GM12872 (cell line): ENCODE results near the gene FAM47E.

Experiments used
- CTCF ChIP-seq: IDR thresholded peaks from 3 replicates; pipeline ENCODE4 v1.5.1; 2011; ENCODE audit warnings: low read depth, mild to moderate bottlenecking, low read length, moderate library complexity; ENCODE audit not compliant: insufficient read depth

FAM47E gene

DNA sequence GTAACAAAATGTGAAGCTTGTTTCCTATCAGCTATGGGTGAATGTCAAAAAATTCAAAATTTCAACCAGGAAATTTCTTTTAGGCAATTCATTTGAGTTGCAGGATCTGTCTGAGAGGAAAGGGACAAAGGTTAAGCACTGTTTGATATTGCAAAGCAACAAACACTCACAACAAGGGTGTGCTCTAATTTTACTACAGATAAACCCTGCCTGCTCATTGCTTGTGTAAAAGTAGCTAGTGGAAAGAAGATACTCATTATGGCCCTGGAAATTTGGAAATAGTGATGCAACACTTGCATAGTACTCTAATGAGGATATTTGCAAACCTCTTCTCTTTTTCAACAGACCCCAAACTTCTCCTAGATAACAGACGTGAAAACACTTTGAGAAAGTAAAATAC is 27.1 kb downstream of the FAM47E start:
- TF ChIP-seq CTCF, result no peak

GRCh38 chr4:76279462-76279861 is 27.9 kb downstream of the FAM47E start:
- TF ChIP-seq CTCF, result no peak

- TF ChIP-seq CTCF, result no peak
These were observed 29.2 kb downstream of the FAM47E start for GRCh38 chr4:76280488-76281441.

- no peak for TF ChIP-seq CTCF
These were observed 31.6 kb downstream of the FAM47E start for GRCh38 chr4:76282941-76283689.

- no peak for TF ChIP-seq CTCF
These were observed 32.4 kb downstream of the FAM47E start for GRCh38 chr4:76283900-76284299.

GRCh38 chr4:76292730-76293129 is 41.2 kb downstream of the FAM47E start:
- TF ChIP-seq CTCF, result no peak

DNA sequence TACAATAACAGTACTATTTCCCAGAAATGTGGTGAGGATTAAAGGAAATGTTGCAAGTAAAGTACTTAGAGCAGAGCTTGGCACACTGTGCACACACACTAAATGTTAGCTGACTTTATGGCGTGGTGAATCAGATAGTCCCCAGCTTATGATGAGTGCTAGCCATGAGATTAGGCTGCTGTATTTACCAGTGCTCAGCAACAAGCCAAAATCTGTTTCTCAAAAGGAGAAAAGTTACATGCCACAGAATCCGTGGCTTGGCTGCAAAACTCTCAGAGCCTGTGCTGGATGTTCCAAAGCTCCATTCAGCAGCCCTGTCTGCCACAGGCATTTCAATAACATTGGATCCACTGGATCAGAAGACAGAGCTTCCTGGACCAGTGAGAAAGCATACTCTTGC is 42.3 kb downstream of the FAM47E start:
- no peak for TF ChIP-seq CTCF
